DMS 273 (cell line): ENCODE measurements around the gene FZD10.

ENCODE experiments used
- DNase-seq: peaks from one replicate; lab custom pipeline; 2025; ENCODE audit not compliant: unreplicated experiment; lab: John Stamatoyannopoulos, UW

FZD10 gene

DNA sequence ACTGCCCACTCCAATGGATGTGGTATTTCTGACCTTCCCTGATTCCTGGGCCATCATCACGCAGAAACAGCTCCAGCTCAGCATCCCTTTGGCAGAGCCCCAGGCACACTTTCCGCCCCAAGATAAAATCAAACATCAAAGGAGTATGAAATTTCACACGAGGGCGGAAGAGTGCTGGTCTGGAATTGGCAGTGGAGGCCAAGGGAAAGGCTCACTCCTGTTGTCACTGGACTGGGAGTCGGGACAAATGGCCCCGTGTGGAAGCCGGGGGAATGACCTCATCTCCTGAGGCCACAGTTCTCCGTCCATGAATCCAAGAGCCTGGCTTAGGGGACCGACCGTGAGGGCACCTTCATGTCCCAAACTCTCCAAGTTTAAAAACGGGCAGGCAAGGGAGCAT lies 40.9 kb downstream of the FZD10 start:
- no peak for DNase-seq

DNA sequence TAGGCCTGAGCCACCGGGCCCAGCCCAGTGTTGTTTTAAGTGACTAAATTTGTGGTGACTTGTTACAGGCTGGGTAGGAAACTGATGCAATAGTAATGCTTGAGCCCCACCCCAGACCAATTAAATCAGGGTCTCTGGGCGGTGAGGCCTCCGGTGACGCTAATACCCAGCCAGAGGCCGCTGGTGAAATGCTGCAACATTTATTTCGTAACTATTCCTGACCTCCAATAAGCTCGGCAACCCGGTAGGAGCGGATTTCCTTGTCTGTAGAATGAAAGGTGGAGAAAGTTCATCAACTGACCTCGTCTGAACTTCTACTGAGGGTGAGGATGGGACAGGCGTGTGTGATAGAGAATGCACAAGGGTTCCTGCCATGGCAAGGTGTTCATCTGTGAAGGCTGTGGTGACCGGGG lies 42.3 kb downstream of the FZD10 start:
- no peak for DNase-seq

DNA sequence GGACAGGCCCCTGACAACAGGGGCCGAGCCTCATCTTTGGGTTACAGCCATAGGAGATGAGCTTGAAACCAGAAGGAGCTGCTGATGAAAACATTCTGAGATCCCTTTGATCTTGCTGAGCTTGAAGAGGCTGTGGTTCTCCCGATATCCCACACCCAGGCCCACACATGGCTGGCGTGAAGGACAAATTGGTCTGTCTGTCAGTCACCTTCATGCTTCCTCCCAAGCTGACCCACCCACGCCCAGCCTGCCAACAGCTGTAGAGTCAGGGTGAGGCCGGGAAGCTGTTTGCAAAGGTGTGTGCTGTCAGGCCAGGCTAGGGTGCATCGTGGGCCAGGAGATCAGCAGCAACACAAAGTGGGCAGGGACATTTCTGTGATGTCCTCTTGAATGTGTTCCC lies 43.2 kb downstream of the FZD10 start:
- no peak for DNase-seq

DNA sequence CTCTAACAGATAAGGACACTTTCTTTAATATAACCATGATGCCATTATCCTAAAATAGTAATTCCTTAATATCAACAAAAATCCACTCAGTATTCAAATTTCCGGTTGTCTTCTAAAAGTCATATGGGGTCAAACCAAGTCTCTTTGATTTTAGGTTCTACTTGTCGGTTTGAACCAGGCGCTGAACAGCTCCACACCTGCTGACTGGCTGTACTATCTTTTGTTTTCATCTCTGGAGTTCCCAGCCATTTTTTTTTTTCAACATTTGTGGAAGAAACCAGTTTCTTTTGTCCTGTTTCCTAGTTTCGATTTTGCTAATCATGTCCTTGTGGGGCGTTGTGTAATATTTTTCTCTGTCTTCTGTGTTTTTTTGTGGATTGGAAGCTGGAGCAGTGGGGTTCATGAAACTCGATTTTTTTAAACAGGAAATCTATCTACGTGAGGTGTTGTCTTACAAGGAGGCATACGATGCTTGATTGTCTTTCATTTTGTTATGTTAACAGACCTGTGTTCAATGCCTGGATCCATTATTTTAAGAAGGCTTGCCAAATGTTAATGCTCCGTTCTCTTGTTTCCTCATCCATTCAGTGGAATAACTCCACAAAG lies 50.2 kb downstream of the FZD10 start:
- no peak for DNase-seq

DNA sequence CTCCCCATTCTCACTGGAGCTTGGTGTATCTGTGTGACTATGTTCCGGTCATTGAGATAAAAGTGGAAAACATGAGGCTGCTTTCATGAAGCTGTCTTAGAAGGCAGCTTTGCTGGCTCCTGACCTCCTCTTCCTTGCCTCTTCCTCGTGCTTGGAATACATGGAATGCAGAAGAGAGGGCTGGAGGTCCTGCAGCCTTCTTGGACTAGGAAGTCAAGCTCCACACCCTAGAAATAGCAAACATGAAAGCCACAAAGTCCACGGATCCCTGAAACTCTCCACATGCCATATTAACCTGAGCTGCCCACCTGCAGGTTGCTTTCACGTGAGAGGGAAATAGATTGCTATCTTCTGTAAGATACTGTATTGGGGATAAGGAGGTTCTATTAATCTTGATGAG lies 51.0 kb downstream of the FZD10 start:
- no peak for DNase-seq

DNA sequence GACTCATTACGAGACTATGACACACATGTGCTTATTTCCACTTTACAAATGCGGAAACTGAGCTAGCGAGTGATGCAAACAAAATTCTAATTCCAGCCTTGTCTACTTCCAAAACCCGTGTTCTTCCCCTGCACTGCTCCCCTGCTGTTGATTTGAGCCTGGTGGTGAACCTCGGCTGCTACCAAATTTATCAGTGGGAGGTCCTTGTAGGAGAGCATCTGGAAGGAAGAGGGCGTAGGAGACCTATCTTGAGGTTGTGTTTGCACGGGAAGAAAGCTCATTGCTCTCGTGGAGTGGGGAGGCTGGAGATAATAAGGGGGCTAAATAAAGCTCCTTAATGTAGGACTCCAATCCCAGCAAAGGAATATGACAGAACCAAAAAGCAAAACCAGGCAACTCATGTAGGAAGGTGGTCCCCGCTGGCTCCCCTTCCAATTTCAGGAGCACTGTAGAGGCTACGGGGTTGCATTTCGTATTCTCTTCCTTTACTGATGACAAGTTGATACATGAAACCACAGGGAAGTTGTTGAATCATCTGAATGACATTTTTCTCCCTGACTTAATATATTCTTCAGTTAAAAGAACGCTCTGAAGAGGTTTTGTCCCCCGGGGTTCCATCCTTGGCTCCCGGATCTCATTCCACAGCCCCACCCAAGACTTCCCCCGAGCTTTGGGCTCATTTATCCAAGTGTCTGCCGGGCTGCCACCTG lies 52.6 kb downstream of the FZD10 start:
- no peak for DNase-seq
